Measurements from ENCODE around the gene SCN7A. TPM values are rescaled to one million over a fixed set of nuclear protein-coding genes. Genes with fewer than 3 reads are reported as not detected.

Gene SCN7A
- total and polyA plus RNA-seq, 2 of the 4 experiments (the other 2 are of a cell fraction) = 0.39 to 0.90 TPM

DNA sequence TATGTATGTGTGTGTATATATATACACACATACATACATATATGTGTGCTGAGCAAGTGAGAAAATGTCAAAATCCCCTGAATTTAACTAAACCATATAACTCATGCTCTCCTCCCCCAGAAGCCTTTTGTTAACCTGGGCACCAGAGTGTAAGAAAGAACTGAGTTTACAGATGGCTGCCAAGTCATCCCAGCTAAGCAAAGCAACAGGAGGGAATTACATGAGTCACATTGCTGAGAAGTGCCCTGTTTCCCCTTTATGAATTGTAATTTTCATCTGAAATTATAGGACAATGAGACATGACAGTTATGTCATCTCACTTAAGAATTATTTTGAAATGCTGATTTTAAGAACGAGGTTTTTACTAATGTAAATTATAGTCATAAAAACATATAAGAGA lies 29.9 kb downstream of the SCN7A start:
- in situ Hi-C loops (cut with MboI; ENCODE audit: low sequenced_read_pairs) = no loop called here
- no peak overlapping the region for H2BK20ac ChIP-seq (ENCODE audit: low read depth, low read length)
- H2BK15ac ChIP-seq (ENCODE audit: low read depth, low read length) = no peak overlapping the region
- no peak overlapping the region for H3K4me3 ChIP-seq (ENCODE audit: insufficient read depth, low read depth, low read length)
- POLR2A ChIA-PET (ENCODE audit: unreplicated experiment) = no interaction called here
- H3K27ac ChIP-seq (ENCODE audit: insufficient read depth, low read length) = no peak overlapping the region
- H4K20me1 ChIP-seq (ENCODE audit: insufficient read depth, low read length) = no peaks in the 10 kb centered on the region
- H3K4me2 ChIP-seq (ENCODE audit: low read depth, low read length) = no peak overlapping the region
- H3K9me1 ChIP-seq (ENCODE audit: insufficient read depth, low read length) = no peaks in the 10 kb centered on the region
- CTCF ChIA-PET = interaction anchor here (0.6 kb wide), 1 partner anchor 12 kb away, joined by 3 read pairs; no protein-coding TSS in a partner anchor
- no peak overlapping the region for H2BK120ac ChIP-seq (ENCODE audit: low read depth, low read length)
- no peak overlapping the region for H2AK9ac ChIP-seq (replicated peaks; ENCODE audit: low read depth, low read length, poor library complexity)
- H3K9ac ChIP-seq (ENCODE audit: low read depth, low read length) = no peak overlapping the region
- no peak overlapping the region for H4K8ac ChIP-seq (ENCODE audit: low read depth in 2 of 2, low read length in 2 of 2)
- no peaks in the 10 kb centered on the region for H3K9me3 ChIP-seq (ENCODE audit: control insufficient read depth, insufficient read depth, low read length)
- no peak overlapping the region for H3K18ac ChIP-seq (ENCODE audit: low read depth, low read length)
- no TSS peak for BruUV-seq (replicated peaks)
- no peak overlapping the region for H2BK5ac ChIP-seq (ENCODE audit: low read depth, low read length, poor library complexity, severe bottlenecking)
- WGBS, 2 experiments (ENCODE audit: extremely low coverage in 2 of 2, insufficient read length in 1 of 2) = no CpG with 5 or more reads among the region's 1 CpG
- no peaks in the 10 kb centered on the region for H3K36me3 ChIP-seq (ENCODE audit: control insufficient read depth, insufficient read depth, low read length)
- no peak overlapping the region for H2AK5ac ChIP-seq (ENCODE audit: low read depth, low read length)
- H3K79me1 ChIP-seq (ENCODE audit: low read depth in 1 of 2, low read length in 2 of 2) = no peaks in the 10 kb centered on the region
- dilution Hi-C loops (cut with HindIII; ENCODE audit: low sequenced_read_pairs, unreplicated experiment) = no loop called here
- TF ChIP-seq NFE2L2 (IDR thresholded peaks at IDR 0.05; ENCODE audit: low read depth, low read length) = peak; percentile 17; the same call in 1 of the 2 replicates
- TF ChIP-seq MAFK (IDR thresholded peaks at IDR 0.05; ENCODE audit: low read depth, low read length) = no peak
- DNase-seq (peak; percentile 44), ATAC-seq (ENCODE audit: low read depth) (peak; percentile 59)
- no peak overlapping the region for H3K14ac ChIP-seq (replicated peaks; ENCODE audit: low read depth, low read length)
- intact Hi-C loops (cut with micrococcal nuclease) = no loop called here
- no peak overlapping the region for H4K91ac ChIP-seq (ENCODE audit: insufficient read depth, low read depth, low read length)
- H2AFZ ChIP-seq (replicated peaks; ENCODE audit: low read length, poor library complexity) = no peak overlapping the region
- H3K23ac ChIP-seq (ENCODE audit: low read depth, low read length) = no peak overlapping the region
- no peak overlapping the region for H4K5ac ChIP-seq (ENCODE audit: low read depth, low read length)
- no peaks in the 10 kb centered on the region for H3K27me3 ChIP-seq (ENCODE audit: control insufficient read depth, insufficient read depth, low read length)
- H3K56ac ChIP-seq (ENCODE audit: extremely low read depth, insufficient read depth, low read length) = no peak overlapping the region
- H3K4ac ChIP-seq (ENCODE audit: low read depth, low read length) = no peak overlapping the region
- no peaks in the 10 kb centered on the region for H3K4me1 ChIP-seq (ENCODE audit: control insufficient read depth, insufficient read depth, low read length)
